IPS-15b (cell line): Measurements from ENCODE around the gene LRMDA.

ENCODE experiments used
- H3K27me3 ChIP-seq: one replicate; pipeline ENCODE4 v1.6.1; 2013; ENCODE audit warnings: low read length; ENCODE audit not compliant: control insufficient read depth, insufficient read depth
- H3K36me3 ChIP-seq: one replicate; pipeline ENCODE4 v1.6.1; 2013; ENCODE audit warnings: low read length; ENCODE audit not compliant: control insufficient read depth, insufficient read depth
- H3K4me1 ChIP-seq: one replicate; pipeline ENCODE4 v1.6.1; 2013; ENCODE audit warnings: mild to moderate bottlenecking, low read length; ENCODE audit not compliant: control insufficient read depth, insufficient read depth
- H3K4me3 ChIP-seq: one replicate; pipeline ENCODE4 v1.5.1; 2013; ENCODE audit warnings: low read depth, low read length
- H3K9ac ChIP-seq: one replicate; pipeline ENCODE4 v1.6.1; 2013; ENCODE audit warnings: low read depth, mild to moderate bottlenecking, low read length
- H3K9me3 ChIP-seq: one replicate; pipeline ENCODE4 v1.6.1; 2013; ENCODE audit warnings: mild to moderate bottlenecking, low read length; ENCODE audit not compliant: control insufficient read depth, insufficient read depth

LRMDA gene

DNA sequence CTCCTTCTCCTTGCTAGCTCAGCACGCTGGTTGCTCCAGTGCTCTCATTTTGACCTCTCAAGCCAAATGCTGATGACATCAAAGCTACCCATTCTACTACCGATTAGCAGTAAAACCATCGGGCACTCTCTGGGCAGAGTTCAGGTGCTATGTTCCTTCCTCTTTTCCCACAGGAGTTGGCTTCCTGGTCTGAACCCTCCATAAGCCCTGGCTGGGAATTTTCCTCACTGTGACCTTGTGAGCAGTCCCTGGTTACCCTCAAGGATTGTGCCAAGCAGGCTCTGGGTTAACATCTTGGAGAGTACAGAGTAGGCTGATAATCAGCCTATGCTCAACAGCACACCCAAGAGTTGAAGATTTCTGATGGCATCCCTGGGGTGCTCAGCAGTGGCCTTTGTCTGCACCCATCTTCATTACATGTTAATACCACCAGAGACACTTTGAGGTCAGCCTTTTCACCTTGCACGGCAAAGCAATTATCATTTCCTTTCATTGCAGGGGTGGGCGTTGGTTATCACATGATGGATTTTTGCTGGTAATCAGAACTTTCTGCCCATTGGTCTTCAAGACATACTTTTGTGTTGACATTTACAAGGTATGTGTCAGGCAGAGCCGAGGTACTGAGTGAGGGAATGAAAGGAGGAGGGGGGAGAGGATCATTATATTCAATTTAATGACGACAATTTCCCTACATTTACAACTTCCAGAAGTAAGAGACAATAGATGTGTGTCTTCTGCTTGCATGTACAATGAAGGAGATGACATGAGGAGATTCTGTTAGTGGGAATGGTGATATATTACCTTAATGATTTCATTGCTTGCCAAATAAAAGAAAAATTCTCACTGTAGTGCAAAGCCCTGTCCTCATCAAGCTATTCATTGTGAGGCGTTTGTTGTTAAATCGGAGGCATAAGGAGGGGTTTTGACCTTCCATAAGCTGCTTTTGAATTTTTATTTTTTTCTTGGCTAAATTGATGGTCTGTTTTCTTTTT is 452.0 kb downstream of the LRMDA start:
- no peaks in the 10 kb centered on the region for H3K4me1 ChIP-seq

DNA sequence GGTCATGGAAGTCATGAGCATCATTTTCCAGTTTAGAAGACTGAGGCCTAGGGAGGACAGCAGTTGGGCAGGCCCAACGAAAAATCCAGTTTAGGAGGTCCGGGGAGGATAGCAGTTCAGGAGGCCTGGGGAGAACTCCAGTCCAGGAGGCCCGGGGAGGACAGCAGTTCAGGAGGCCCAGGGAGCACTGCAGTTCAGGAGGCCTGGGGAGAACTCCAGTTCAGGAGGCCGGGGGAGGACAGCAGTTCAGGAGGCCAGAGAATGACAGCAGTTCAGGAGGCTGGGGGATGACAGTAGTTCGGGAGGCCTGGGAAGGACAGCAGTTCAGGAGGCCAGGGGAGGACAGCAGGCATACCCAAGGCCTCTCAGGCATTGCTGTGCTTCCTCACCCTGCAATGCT is 453.4 kb downstream of the LRMDA start:
- H3K27me3 ChIP-seq, result no peaks in the 10 kb centered on the region
- no peak overlapping the region for H3K4me3 ChIP-seq
- H3K4me1 ChIP-seq, result no peaks in the 10 kb centered on the region
- H3K9me3 ChIP-seq, result no peaks in the 10 kb centered on the region
- H3K36me3 ChIP-seq, result no peaks in the 10 kb centered on the region
- H3K9ac ChIP-seq, result no peak overlapping the region

More for the DNA sequence above, 452.0 kb downstream of the LRMDA start:
- H3K9me3 ChIP-seq, result no peaks in the 10 kb centered on the region
- H3K36me3 ChIP-seq, result no peaks in the 10 kb centered on the region
- H3K9ac ChIP-seq, result no peak overlapping the region
- no peaks in the 10 kb centered on the region for H3K27me3 ChIP-seq
- H3K4me3 ChIP-seq, result no peak overlapping the region

DNA sequence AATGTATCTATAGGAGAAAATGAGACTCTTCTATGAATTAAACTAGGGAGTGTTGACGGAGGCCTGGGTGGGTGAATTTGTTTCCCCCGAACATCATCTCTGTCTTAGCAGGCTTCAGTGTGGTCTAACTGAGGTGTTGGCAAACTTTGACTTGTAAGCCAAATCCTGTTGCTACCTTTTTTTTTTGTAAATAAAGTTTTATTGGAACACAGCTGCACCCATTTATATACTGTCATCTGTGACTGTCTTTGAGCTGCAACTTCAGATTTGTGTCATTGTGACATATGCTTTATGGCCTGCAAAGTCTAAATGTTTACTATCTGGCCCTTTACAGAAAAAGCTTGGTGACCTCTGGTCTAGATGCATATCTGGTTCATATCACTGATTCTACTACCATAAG is 455.9 kb downstream of the LRMDA start:
- Histone ChIP-seq H3K36me3 (no peaks in the 10 kb centered on the region), H3K9me3 (no peaks in the 10 kb centered on the region), H3K9ac (no peak overlapping the region)

DNA sequence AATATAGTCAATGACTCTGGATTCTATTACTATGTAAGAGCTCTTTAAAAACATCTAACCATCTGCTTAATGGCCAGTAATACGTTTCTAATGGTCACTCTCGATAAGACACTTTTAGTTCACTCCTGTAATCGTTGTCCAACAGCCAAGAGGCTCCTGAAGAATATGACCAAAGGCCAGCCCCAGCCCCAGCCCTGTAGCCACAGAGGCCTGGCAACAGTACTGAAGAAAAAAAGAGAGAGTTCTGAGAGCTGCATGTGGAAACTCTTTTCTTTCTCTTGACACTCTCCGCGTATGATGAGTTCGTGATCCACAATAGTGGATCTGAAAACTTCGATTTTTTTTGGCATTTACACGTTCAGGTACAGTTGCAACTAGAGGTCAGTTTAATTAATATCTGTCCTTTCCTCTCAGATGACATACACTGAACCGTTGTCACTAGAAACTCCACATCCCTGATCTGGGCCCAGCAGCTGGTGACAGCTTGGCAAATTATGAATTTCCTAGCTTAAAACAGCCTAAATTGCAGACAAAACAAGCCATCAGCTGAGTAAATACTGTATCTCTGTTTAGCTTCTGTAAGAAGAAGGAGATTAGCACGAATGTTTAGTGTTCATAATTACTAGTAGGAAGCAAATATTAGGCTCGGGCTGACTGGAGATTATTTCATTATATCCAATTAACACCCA is 456.7 kb downstream of the LRMDA start:
- H3K4me3 ChIP-seq, result no peak overlapping the region
- no peaks in the 10 kb centered on the region for H3K4me1 ChIP-seq
- H3K9me3 ChIP-seq, result no peaks in the 10 kb centered on the region
- no peaks in the 10 kb centered on the region for H3K36me3 ChIP-seq
- H3K9ac ChIP-seq, result no peak overlapping the region
- H3K27me3 ChIP-seq, result no peaks in the 10 kb centered on the region

More for the DNA sequence above, 455.9 kb downstream of the LRMDA start:
- Histone ChIP-seq H3K4me3 (no peak overlapping the region), H3K27me3 (no peaks in the 10 kb centered on the region), H3K4me1 (no peaks in the 10 kb centered on the region)

DNA sequence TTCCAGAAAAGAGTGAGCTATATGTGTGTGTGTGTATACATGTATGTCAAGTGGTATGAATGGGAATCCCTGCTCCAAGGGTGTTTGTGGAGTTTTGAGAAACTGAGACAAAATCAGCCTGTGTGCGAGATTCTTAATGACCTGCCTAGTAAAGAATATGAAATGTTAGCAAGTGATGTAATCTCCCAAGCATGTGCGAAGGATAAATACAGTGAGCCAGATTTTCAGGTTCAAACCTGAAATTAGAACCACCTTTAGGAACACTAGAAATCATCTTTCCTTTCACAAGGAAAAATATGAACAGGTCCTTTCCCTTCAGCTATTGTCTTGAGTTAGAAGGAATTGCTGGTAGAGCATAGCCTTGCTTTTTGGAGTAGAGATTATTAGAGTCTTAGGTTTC is 457.6 kb downstream of the LRMDA start:
- no peaks in the 10 kb centered on the region for H3K4me1 ChIP-seq
- no peak overlapping the region for H3K4me3 ChIP-seq
- no peak overlapping the region for H3K9ac ChIP-seq
- no peaks in the 10 kb centered on the region for H3K36me3 ChIP-seq
- H3K27me3 ChIP-seq, result no peaks in the 10 kb centered on the region
- H3K9me3 ChIP-seq, result no peaks in the 10 kb centered on the region

DNA sequence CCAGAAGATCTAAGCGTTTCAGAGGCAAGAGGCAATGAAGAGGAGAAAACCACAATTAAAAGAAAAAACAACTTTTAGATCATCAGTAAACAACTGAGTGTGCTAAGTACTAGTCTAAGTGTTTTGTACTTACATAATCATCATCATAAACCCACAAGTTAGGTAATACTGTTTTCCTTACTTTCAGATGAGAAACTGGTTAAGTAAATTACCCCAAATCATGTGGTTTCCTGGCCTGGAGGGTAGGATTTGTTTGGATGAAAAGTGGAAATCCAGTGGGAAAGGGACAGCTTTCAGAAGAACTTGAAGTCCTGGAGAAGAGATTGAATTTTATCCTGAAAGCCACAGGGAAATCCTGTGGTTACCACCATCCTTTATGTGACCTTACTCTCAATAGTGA is 463.3 kb downstream of the LRMDA start:
- H3K4me1 ChIP-seq, result no peaks in the 10 kb centered on the region
- no peaks in the 10 kb centered on the region for H3K27me3 ChIP-seq
- H3K9ac ChIP-seq, result no peak overlapping the region
- no peak overlapping the region for H3K4me3 ChIP-seq
- H3K36me3 ChIP-seq, result no peaks in the 10 kb centered on the region
- no peaks in the 10 kb centered on the region for H3K9me3 ChIP-seq

DNA sequence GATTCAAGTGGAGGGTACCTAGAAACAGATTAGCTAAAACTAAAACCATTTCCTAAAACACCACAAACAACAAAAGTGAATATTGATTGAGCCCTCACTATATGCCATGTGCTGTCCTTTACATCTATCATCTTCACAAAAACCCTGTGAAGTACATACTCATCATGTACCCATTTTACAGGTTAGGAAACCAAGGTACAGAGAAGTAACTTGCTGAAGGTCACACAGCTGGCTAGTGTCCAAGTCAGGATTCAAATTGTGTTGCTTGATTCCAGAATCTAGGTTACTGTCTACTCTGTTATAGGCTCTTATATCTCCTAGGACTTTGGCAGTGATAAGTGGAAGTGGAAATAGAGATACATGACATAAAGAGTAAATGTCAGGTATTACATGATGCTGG is 463.8 kb downstream of the LRMDA start:
- H3K9me3 ChIP-seq, result no peaks in the 10 kb centered on the region
- H3K4me3 ChIP-seq, result no peak overlapping the region
- H3K36me3 ChIP-seq, result no peaks in the 10 kb centered on the region
- H3K27me3 ChIP-seq, result no peaks in the 10 kb centered on the region
- no peaks in the 10 kb centered on the region for H3K4me1 ChIP-seq
- no peak overlapping the region for H3K9ac ChIP-seq

DNA sequence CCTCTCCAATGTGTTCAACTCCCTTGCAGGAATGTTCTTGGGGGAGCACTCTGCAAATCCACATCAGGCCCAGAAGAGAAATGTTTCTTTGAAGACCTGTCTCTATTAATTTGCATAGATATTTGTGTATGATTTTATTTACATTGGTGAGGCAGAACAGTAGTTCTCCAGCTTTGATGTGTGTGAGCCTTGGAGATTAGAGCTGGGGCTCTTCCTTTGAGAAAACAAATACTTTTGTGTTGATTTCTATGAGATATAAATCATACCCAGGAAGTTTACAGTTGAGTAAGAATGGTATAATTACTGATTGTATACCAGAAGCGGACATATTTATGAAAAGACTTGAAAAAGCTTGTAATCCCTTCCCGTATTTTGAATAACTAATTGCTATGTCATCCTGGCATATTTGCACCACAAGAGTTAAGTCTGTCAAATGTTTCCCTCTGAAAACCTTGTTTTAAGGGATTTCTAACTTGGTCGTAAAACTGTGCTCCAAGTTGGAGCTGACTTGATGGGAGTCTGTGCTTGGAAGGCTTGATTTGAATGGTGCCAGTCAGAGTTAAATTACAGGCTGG is 468.5 kb downstream of the LRMDA start:
- no peak overlapping the region for H3K4me3 ChIP-seq
- no peaks in the 10 kb centered on the region for H3K4me1 ChIP-seq
- no peaks in the 10 kb centered on the region for H3K27me3 ChIP-seq
- no peaks in the 10 kb centered on the region for H3K9me3 ChIP-seq
- H3K36me3 ChIP-seq, result no peaks in the 10 kb centered on the region
- no peak overlapping the region for H3K9ac ChIP-seq

DNA sequence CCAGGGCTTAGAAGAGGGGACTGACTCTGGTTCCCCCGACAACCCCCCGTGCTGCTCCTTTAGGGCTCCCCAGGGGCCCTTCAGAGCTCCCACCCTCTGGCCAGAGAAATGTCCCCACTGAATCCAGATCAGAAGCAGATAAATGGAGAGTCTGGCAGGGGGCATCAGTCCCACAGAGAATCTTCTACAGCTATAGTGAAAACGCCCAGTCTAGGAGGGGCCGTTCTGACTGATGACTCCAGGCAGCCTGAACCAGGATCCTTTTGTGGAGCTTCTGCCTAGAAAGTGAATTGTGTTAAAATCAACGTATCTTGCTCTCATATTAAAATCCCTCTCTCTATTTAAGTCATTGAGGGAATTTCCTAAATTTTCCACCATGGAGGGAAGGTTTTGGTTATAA is 471.4 kb downstream of the LRMDA start:
- Histone ChIP-seq H3K4me1 (no peaks in the 10 kb centered on the region), H3K36me3 (no peaks in the 10 kb centered on the region), H3K9me3 (no peaks in the 10 kb centered on the region), H3K4me3 (no peak overlapping the region), H3K27me3 (no peaks in the 10 kb centered on the region), H3K9ac (no peak overlapping the region)

DNA sequence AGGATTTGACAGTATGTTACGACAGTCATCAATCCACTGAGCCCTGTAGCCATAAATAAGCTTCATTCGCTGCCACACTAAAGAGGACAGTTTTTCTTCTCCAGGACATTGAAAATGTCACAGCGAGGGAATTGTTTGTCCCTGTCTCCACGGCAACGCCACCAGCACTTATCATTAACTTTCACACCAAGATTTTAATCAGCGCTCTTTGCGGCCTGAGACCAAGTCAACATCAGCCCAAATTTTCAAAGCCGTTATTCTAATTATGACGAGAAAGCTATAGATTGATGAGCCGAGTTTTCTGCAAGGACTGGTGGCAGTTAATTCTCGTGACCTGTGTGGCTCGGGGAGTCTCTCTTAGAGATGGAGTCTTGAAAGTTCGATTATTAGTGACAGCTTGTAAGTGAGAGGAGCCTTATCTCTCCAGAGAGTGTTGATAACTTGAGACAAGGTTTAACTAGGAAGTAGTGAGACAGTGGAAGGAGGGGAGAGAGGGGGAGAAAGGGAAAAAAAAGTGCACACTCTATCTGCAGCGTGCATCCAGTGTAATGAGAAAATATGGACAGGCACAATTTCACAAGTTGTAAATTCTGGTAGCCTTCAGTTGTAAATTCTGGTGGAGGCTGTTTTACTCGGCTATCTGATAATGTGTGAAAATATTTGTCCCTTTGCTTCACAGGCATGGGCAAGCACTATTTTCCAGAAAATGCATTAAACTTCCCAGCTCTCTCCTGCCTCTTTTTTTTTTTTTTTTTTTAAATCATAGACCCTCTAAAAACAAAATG is 473.3 kb downstream of the LRMDA start:
- Histone ChIP-seq H3K4me3 (no peak overlapping the region), H3K4me1 (no peaks in the 10 kb centered on the region), H3K9ac (no peak overlapping the region), H3K9me3 (no peaks in the 10 kb centered on the region), H3K27me3 (no peaks in the 10 kb centered on the region), H3K36me3 (no peaks in the 10 kb centered on the region)

DNA sequence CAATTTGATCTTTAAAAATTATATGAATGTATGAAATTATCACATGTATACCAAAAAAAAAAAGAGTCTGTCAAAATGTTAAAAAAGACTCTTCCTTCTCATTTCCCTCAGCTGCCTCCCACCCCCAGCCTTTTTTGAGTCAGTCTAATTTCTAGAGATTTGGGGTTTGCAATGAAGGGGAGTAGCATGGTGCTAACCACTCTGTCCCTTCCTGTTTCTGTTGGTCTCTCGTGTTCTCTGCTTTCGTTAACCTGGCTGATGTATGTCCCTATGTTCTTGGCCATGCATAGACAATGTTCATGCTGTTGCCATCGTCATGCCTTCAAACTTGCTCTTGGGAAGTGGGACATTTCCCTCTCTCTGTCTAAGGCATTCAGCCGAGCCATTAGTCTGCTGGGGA is 474.1 kb downstream of the LRMDA start:
- H3K4me1 ChIP-seq, result no peaks in the 10 kb centered on the region
- H3K9ac ChIP-seq, result no peak overlapping the region
- no peaks in the 10 kb centered on the region for H3K9me3 ChIP-seq
- no peaks in the 10 kb centered on the region for H3K27me3 ChIP-seq
- H3K4me3 ChIP-seq, result no peak overlapping the region
- no peaks in the 10 kb centered on the region for H3K36me3 ChIP-seq
